Measurements from ENCODE around the gene TERF2IP. TPM values are rescaled to one million over a fixed set of nuclear protein-coding genes. Genes with fewer than 3 reads are reported as not detected.

The TERF2IP gene
- total RNA-seq, 1 experiment from 2014 or later = 65.4 TPM

- no peak for DNase-seq (ENCODE audit: low read depth)
Observed at GRCh38 chr16:75640598-75640997, 7.0 kb upstream of the TERF2IP start.

- DNase-seq (ENCODE audit: low read depth) = no peak
Observed at GRCh38 chr16:75644240-75645012, 3.1 kb upstream of the TERF2IP start.

- DNase-seq (ENCODE audit: low read depth) = no peak
Observed at GRCh38 chr16:75647112-75647491, 471 bp upstream of the TERF2IP start.

- DNase-seq (ENCODE audit: low read depth) = peak; percentile 74
Observed at GRCh38 chr16:75648265-75649076, 898 bp downstream of the TERF2IP start.

GRCh38 chr16:75653922-75654321 lies 6.3 kb downstream of the TERF2IP start:
- DNase-seq (ENCODE audit: low read depth) = no peak

GRCh38 chr16:75658175-75658574 lies 10.6 kb downstream of the TERF2IP start:
- DNase-seq (ENCODE audit: low read depth) = no peak

GRCh38 chr16:75660321-75660720 lies 12.7 kb downstream of the TERF2IP start:
- no peak for DNase-seq (ENCODE audit: low read depth)

- DNase-seq (ENCODE audit: low read depth) = no peak
Observed at GRCh38 chr16:75660726-75661302, 13.2 kb downstream of the TERF2IP start.

GRCh38 chr16:75667503-75667902 lies 19.9 kb downstream of the TERF2IP start:
- no peak for DNase-seq (ENCODE audit: low read depth)

GRCh38 chr16:75676909-75677308 lies 29.3 kb downstream of the TERF2IP start, which contains the start of gene CPHXL2:
Gene CPHXL2, minus strand, starts transcription at chr16:75677009. Its CDS starts 10 bp downstream, at chr16:75676999.
- DNase-seq (ENCODE audit: low read depth) = no peak

- DNase-seq (ENCODE audit: low read depth) = no peak
Observed at GRCh38 chr16:75679366-75679765, 31.8 kb downstream of the TERF2IP start.

- peak; percentile 10 for DNase-seq (ENCODE audit: low read depth)
Observed at GRCh38 chr16:75682308-75682707, 34.7 kb downstream of the TERF2IP start.

- DNase-seq (ENCODE audit: low read depth) = no peak
Observed at GRCh38 chr16:75687361-75687760, 39.8 kb downstream of the TERF2IP start.

GRCh38 chr16:75695708-75696107 lies 48.1 kb downstream of the TERF2IP start:
- DNase-seq (ENCODE audit: low read depth) = peak; percentile 6

GRCh38 chr16:75697571-75697970 lies 50.0 kb downstream of the TERF2IP start:
- no peak for DNase-seq (ENCODE audit: low read depth)

- DNase-seq (ENCODE audit: low read depth) = no peak
Observed at GRCh38 chr16:75701361-75701760, 53.8 kb downstream of the TERF2IP start, which contains the start of gene DUXB. Gene DUXB, minus strand, starts transcription at chr16:75701461. Its CDS starts 43 bp downstream, at chr16:75701418.

GRCh38 chr16:75702242-75702641 lies 54.7 kb downstream of the TERF2IP start:
- DNase-seq (ENCODE audit: low read depth) = peak; percentile 7

- peak; percentile 35 for DNase-seq (ENCODE audit: low read depth)
Observed at GRCh38 chr16:75703306-75703705, 55.7 kb downstream of the TERF2IP start.

All from M059J (cell line).